ENCODE data around the gene CDK14. TPM values are rescaled to one million over a fixed set of nuclear protein-coding genes. Genes with fewer than 3 reads are reported as not detected.

CDK14 gene
- total RNA-seq, 1 donor from 2014 or later: 1.6 TPM

DNA sequence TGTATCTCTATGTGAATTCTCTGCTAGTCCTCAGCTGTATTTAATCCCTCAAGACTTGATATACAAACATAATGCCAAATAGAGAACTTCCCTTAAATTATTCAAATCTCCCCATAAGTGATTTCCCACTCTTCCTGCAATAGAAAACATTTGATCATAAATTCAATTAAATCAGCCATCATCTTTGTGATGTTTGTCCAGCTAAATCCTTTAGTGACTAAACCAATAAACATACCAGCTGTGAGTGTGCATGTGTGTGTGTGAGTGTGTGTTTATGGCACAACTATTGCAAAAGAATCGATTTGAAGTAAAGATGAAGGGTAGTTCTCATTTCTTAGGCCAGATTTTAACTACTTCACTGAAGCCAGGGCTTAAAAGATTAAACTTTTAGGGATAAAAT, 492.6 kb downstream of the CDK14 start:
- Mint-ChIP-seq H3K27me3 (ENCODE audit: insufficient read depth) (peaks cover 9% of the 10 kb centered on the region), H3K27ac (no peak overlapping the region), H3K36me3 (ENCODE audit: low read depth) (no peaks in the 10 kb centered on the region), H3K4me1 (ENCODE audit: low read depth) (peaks cover 12% of the 10 kb centered on the region), H3K4me3 (no peak overlapping the region), H3K9me3 (no peaks in the 10 kb centered on the region)
- intact Hi-C loops (cut with micrococcal nuclease): loop anchor here (5.0 to 10.0 kb wide), 3 partner anchors 174 to 1356 kb away; partner anchors contain the start of genes FZD1 and GATAD1
- DNase-seq (ENCODE audit: low spot score): no peak

DNA sequence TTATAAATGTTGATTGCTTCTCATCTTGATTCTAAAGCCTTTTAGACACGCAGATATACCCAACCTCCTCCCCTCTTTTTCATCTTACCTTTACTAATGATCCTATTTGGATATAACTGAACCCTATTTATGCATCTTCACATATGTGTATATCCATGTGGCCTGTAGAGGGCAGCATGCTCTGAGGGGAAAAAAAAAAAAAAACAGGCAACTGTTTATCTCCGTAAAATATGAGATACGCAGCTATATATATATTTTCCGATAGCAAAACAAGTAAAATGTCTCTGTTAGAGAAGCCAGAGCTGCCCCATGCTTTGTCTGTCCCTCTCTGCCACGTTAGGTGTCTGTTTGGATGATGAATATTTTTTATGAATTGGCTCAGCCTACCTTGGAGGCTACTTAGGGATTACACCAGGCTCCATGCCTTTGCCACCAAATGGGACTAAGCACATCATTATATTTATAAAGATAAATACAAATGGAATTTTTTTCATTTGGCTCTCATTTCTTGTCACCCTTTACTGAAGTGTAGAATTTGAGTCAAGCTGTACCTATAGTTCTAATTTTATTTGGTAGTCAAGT, 493.4 kb downstream of the CDK14 start:
- Mint-ChIP-seq H3K4me1 (ENCODE audit: low read depth) (peaks cover 11% of the 10 kb centered on the region), H3K27ac (no peak overlapping the region), H3K36me3 (ENCODE audit: low read depth) (no peaks in the 10 kb centered on the region), H3K4me3 (no peak overlapping the region), H3K9me3 (no peaks in the 10 kb centered on the region), H3K27me3 (ENCODE audit: insufficient read depth) (peaks cover 9% of the 10 kb centered on the region)
- DNase-seq (ENCODE audit: low spot score): no peak
- intact Hi-C loops (cut with micrococcal nuclease): loop anchor here (5.0 to 10.0 kb wide), 3 partner anchors 173 to 1355 kb away; partner anchors contain the start of genes FZD1 and GATAD1

DNA sequence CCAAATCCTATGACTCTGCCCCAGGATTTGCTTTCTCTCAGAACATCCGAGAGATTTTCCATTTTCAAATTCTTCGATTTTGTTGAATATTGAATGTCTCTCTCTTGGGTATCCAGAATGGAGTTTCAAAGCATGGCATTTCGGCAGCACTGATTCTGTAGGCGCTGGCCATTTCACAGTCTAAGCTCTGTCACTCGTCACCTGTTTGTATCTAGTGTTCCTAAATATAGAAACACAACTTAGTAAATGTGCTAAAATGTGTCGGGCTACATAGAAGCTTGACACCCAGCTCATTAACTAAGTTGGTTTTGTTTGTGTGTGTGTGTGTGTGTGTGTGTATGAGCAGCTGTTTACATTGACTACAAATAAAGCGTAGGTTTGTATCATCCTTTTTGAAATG, 494.6 kb downstream of the CDK14 start:
- no peak overlapping the region for H3K4me3 Mint-ChIP-seq
- H3K27ac Mint-ChIP-seq: no peak overlapping the region
- no peaks in the 10 kb centered on the region for H3K9me3 Mint-ChIP-seq
- no peaks in the 10 kb centered on the region for H3K36me3 Mint-ChIP-seq (ENCODE audit: low read depth)
- H3K27me3 Mint-ChIP-seq (ENCODE audit: insufficient read depth): peaks cover 9% of the 10 kb centered on the region
- no peak for DNase-seq (ENCODE audit: low spot score)
- intact Hi-C loops (cut with micrococcal nuclease): no loop called here
- H3K4me1 Mint-ChIP-seq (ENCODE audit: low read depth): no peaks in the 10 kb centered on the region

DNA sequence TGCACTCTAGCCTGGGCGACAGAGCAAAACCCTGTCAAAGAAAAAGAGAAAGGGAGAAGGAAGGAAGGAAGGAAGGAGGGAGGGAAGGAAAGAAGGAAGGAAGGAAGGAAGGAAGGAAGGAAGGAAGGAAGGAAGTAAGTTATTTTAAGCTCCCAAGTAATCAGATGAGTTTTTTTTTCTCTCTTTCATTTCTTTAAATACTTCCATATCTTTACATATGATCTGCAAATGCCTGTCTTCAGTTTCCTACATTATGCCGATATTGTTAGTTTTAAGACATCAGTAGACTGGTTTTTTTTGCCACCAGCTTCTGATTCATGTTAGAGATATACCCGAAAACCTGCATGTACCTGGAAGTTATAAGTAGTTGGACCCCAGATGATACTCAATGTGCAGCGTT, 495.5 kb downstream of the CDK14 start:
- Mint-ChIP-seq H3K4me1 (ENCODE audit: low read depth) (no peaks in the 10 kb centered on the region), H3K36me3 (ENCODE audit: low read depth) (no peaks in the 10 kb centered on the region), H3K27ac (no peak overlapping the region), H3K27me3 (ENCODE audit: insufficient read depth) (peaks cover 9% of the 10 kb centered on the region), H3K9me3 (no peaks in the 10 kb centered on the region), H3K4me3 (no peak overlapping the region)
- intact Hi-C loops (cut with micrococcal nuclease): no loop called here
- DNase-seq (ENCODE audit: low spot score): no peak

DNA sequence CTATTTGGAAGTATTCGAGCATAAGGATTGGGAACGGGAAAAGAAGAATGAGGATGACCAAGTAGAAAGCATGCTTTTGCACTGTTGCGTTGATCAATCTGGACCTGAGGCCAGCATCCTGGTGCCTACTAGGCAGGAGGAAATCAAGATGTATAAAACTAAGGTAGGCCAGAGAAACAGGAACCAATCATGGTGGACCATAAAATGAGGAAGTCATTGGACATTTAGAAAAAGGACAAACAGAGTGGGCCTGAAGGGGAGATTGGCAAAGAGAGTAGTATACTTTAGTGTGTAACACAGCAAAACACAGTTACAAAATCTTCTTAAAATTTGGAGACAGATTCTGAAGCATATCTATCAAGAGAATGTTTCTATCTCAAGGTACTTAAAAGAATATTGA, 497.1 kb downstream of the CDK14 start:
- intact Hi-C loops (cut with micrococcal nuclease): no loop called here
- Mint-ChIP-seq H3K4me1 (ENCODE audit: low read depth) (no peaks in the 10 kb centered on the region), H3K27ac (no peak overlapping the region), H3K36me3 (ENCODE audit: low read depth) (no peaks in the 10 kb centered on the region), H3K9me3 (no peaks in the 10 kb centered on the region), H3K4me3 (no peak overlapping the region), H3K27me3 (ENCODE audit: insufficient read depth) (peaks cover 6% of the 10 kb centered on the region)
- DNase-seq (ENCODE audit: low spot score): no peak

DNA sequence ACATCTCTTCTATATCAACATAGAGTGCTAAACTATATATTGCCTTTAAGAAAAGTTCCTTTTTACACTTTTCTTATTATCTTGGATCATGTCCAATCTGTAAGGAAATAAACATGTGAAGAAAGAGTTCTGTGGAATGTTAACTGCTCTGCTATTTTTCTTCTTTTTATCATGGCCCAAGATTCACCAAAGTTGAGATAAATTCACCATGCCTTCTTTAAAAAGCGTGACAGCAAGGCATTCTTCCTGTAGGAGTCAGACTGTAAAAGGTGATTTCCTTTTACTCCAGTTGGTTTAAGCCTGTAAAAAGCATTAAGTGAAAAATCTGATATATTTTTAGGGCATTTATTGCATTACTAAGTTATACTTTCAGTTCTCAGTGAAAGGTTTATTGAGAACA, 502.4 kb downstream of the CDK14 start:
- no peaks in the 10 kb centered on the region for H3K4me1 Mint-ChIP-seq (ENCODE audit: low read depth)
- no peaks in the 10 kb centered on the region for H3K9me3 Mint-ChIP-seq
- H3K4me3 Mint-ChIP-seq: no peak overlapping the region
- no peak for DNase-seq (ENCODE audit: low spot score)
- intact Hi-C loops (cut with micrococcal nuclease): no loop called here
- no peaks in the 10 kb centered on the region for H3K36me3 Mint-ChIP-seq (ENCODE audit: low read depth)
- no peaks in the 10 kb centered on the region for H3K27me3 Mint-ChIP-seq (ENCODE audit: insufficient read depth)
- H3K27ac Mint-ChIP-seq: no peak overlapping the region

DNA sequence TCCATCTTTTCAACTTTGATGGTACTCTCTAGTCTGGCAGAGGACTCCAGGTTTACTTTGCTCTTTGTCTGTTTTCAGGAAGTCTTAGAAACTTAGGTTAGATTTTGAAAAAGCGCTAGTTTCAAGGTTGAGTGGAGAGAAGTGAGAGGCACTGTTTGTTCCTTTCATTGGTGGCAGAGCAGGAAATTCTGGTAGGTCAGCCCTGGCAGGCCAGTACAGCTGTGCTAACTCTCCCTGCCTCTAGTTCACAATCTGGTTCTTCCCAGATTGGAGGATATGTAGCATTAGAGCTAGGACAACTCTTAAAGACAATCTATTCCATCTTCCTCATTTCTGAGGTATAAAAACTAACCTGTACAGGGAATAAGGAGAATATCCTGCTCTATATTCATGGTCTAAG, 507.2 kb downstream of the CDK14 start:
- H3K4me3 Mint-ChIP-seq: no peak overlapping the region
- no peaks in the 10 kb centered on the region for H3K36me3 Mint-ChIP-seq (ENCODE audit: low read depth)
- intact Hi-C loops (cut with micrococcal nuclease): no loop called here
- H3K27me3 Mint-ChIP-seq (ENCODE audit: insufficient read depth): no peaks in the 10 kb centered on the region
- no peak overlapping the region for H3K27ac Mint-ChIP-seq
- H3K9me3 Mint-ChIP-seq: no peaks in the 10 kb centered on the region
- H3K4me1 Mint-ChIP-seq (ENCODE audit: low read depth): no peaks in the 10 kb centered on the region
- DNase-seq (ENCODE audit: low spot score): no peak

DNA sequence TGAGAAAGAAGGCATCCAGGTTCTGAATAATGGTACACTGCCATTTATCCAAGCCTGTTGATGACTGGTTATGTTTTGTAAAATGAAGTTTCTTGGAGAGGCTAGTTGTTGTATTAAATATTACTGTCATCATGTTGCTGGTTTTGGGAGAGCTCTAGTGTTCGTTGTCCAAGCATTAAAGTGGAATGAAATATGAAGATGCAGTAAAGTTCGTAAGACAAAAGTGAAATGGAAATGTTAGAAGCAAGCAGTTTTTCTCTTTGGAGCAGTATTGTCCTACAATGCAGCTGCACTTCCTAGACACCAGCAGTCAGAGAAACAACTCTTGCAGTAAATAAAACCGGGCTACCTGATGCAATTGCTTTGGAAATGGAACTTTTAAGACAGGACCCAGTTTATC, 511.3 kb downstream of the CDK14 start:
- Mint-ChIP-seq H3K27ac (no peak overlapping the region), H3K27me3 (ENCODE audit: insufficient read depth) (no peaks in the 10 kb centered on the region), H3K4me1 (ENCODE audit: low read depth) (no peaks in the 10 kb centered on the region), H3K4me3 (no peak overlapping the region), H3K9me3 (no peaks in the 10 kb centered on the region), H3K36me3 (ENCODE audit: low read depth) (no peaks in the 10 kb centered on the region)
- intact Hi-C loops (cut with micrococcal nuclease): no loop called here
- DNase-seq (ENCODE audit: low spot score): no peak

DNA sequence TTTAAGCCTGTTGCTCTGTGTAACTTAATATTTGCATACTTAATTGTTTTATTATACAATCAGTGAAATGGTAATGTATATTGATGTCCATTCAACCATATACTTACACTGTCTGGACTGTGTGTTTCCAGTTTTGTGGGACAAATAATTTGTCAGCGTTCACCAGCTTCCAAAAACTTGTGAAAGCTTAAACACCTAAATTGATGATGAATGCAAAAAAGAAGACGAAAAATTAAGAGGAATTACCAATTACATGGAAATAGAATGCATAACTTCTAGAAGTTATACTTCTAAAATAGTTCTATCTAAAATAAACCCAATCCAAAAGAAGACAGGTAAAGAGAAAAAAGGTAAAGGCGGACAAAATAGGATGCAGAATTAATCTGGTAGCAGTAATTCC, 513.1 kb downstream of the CDK14 start:
- Mint-ChIP-seq H3K27me3 (ENCODE audit: insufficient read depth) (no peaks in the 10 kb centered on the region), H3K4me3 (no peak overlapping the region), H3K9me3 (no peaks in the 10 kb centered on the region), H3K4me1 (ENCODE audit: low read depth) (no peaks in the 10 kb centered on the region), H3K27ac (no peak overlapping the region), H3K36me3 (ENCODE audit: low read depth) (no peaks in the 10 kb centered on the region)
- intact Hi-C loops (cut with micrococcal nuclease): no loop called here
- DNase-seq (ENCODE audit: low spot score): no peak

DNA sequence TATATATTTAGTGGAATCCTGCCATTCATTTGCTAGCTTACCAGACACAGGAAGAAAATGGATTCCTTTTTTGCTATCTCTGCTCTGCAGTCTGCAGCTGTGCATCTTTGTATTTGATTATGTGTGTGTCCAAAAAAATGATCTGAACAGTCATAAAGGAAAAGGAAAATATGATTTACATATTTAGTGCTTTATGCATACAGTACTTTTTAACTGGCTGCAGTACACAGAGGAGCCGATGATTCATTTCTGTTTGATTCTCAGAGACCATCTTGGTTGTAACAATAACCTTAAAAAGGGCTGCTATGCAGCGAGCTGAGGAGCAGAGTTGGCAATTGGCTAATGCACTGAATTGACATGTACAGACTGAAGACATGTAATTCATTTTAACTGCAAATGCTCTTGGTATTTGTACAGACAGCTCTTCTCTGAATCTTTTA, 516.8 kb downstream of the CDK14 start:
- H3K27ac Mint-ChIP-seq: no peak overlapping the region
- no peak for DNase-seq (ENCODE audit: low spot score)
- H3K4me3 Mint-ChIP-seq: no peak overlapping the region
- H3K4me1 Mint-ChIP-seq (ENCODE audit: low read depth): no peaks in the 10 kb centered on the region
- no peaks in the 10 kb centered on the region for H3K9me3 Mint-ChIP-seq
- intact Hi-C loops (cut with micrococcal nuclease): no loop called here
- H3K36me3 Mint-ChIP-seq (ENCODE audit: low read depth): no peaks in the 10 kb centered on the region
- no peaks in the 10 kb centered on the region for H3K27me3 Mint-ChIP-seq (ENCODE audit: insufficient read depth)

DNA sequence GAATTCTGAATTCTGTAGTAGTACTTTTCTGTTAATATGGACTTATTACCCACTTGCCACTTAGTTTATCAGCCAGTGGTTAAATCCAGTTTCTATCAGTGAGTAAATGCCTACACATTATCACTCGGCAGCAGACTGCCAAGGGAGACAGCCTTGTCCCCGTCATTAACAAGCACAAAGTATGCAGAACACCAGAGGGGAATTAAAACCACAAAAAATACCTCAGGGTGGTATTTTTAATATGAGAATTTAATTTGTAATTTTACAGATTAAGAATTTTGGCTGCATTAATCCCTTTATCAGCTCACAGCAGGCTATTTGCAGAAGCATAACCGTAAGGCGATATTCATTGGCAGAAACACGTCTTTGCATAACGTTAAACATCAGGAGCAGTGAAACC, 518.1 kb downstream of the CDK14 start:
- H3K4me1 Mint-ChIP-seq (ENCODE audit: low read depth): no peaks in the 10 kb centered on the region
- no peaks in the 10 kb centered on the region for H3K27me3 Mint-ChIP-seq (ENCODE audit: insufficient read depth)
- H3K36me3 Mint-ChIP-seq (ENCODE audit: low read depth): no peaks in the 10 kb centered on the region
- no peak for DNase-seq (ENCODE audit: low spot score)
- intact Hi-C loops (cut with micrococcal nuclease): no loop called here
- H3K27ac Mint-ChIP-seq: no peak overlapping the region
- H3K9me3 Mint-ChIP-seq: no peaks in the 10 kb centered on the region
- no peak overlapping the region for H3K4me3 Mint-ChIP-seq

DNA sequence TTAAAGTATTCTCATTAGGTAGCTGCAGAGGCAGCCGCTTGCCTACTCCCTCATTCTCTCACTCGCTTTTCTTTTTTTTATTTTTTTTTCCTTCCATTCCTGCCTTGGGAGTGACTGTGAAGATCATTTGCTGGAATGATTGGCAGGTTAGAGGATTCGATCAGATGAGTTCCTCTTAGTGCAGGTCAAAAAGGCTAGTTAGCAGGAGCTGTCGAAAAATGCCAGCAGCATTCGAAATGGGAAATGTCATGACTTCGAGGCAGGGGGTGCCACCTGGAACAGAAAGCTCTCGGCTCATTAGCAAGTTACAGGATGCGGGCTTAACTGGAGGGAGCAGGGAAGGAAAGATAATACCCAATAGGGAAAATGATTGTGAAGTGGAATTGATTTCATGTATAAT, 530.6 kb downstream of the CDK14 start:
- H3K9me3 Mint-ChIP-seq: no peaks in the 10 kb centered on the region
- H3K27me3 Mint-ChIP-seq (ENCODE audit: insufficient read depth): no peaks in the 10 kb centered on the region
- intact Hi-C loops (cut with micrococcal nuclease): no loop called here
- no peak overlapping the region for H3K27ac Mint-ChIP-seq
- H3K4me1 Mint-ChIP-seq (ENCODE audit: low read depth): no peaks in the 10 kb centered on the region
- no peaks in the 10 kb centered on the region for H3K36me3 Mint-ChIP-seq (ENCODE audit: low read depth)
- no peak overlapping the region for H3K4me3 Mint-ChIP-seq
- no peak for DNase-seq (ENCODE audit: low spot score)

DNA sequence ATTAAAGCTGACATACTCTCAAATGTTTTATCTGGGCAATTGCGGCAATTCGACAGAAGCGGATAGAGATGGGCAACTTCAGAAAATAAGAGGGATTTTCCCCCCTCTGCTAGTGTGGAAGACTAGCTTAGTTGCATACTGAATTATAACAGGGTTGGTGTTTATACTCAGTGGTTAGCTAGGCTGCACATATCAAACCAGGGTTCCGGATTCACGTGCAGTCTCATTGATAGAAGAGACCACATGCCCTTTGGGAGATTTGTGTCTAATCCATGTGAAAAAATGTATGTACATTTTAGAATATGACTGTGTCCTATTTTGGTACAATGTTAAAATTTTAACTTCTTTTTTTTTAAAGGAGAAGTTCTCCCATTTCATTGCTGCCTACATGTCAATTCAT, 531.2 kb downstream of the CDK14 start:
- intact Hi-C loops (cut with micrococcal nuclease): no loop called here
- H3K4me1 Mint-ChIP-seq (ENCODE audit: low read depth): no peaks in the 10 kb centered on the region
- H3K27ac Mint-ChIP-seq: no peak overlapping the region
- H3K9me3 Mint-ChIP-seq: no peaks in the 10 kb centered on the region
- no peaks in the 10 kb centered on the region for H3K27me3 Mint-ChIP-seq (ENCODE audit: insufficient read depth)
- DNase-seq (ENCODE audit: low spot score): no peak
- H3K36me3 Mint-ChIP-seq (ENCODE audit: low read depth): no peaks in the 10 kb centered on the region
- H3K4me3 Mint-ChIP-seq: no peak overlapping the region

DNA sequence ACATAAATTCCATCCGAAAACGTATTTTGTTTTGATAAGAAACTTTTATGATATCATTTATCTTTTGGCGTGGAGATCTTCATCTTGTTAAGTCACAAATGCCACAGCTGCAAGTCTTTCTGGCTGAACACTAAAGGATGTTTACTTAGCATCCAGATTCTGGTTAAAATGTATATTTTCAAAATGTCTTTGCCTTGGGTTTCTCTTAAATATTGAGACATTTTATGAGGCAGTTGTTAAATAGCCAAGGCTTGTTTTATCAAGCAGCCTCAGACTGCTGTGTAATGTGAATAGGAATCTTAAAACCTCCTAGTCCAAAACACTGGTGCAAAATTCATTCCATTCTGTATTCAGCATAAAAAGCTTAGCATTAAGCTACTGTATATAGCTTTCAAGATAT, 531.8 kb downstream of the CDK14 start:
- Mint-ChIP-seq H3K4me3 (no peak overlapping the region), H3K27ac (no peak overlapping the region), H3K27me3 (ENCODE audit: insufficient read depth) (peaks cover 2% of the 10 kb centered on the region), H3K4me1 (ENCODE audit: low read depth) (no peaks in the 10 kb centered on the region), H3K36me3 (ENCODE audit: low read depth) (no peaks in the 10 kb centered on the region), H3K9me3 (no peaks in the 10 kb centered on the region)
- intact Hi-C loops (cut with micrococcal nuclease): no loop called here
- no peak for DNase-seq (ENCODE audit: low spot score)

Measured in activated T-helper 1 cell treated with anti-CD3 and anti-CD28 coated beads, Interleukin-12 subunit alpha, Interleukin-12 subunit beta, Interleukin-2, Interleukin-4 antibody, amounts not matched to agents 30 ng/mL and 10 ng/mL and 1 ng/mL, durations not matched to agents 14 hours and 24 hours and 36 hours (primary cell).